B cell (primary cell): Measurements from ENCODE around the gene NMNAT1. TPM values are rescaled to one million over a fixed set of nuclear protein-coding genes. Genes with fewer than 3 reads are reported as not detected.

Experiments
- ATAC-seq: fragments of 200-7000 bp; cut with Tn5 transposase; one replicate; pipeline ENCODE4 v1.10.0; 2021; ENCODE audit warnings: low read depth, mild to moderate bottlenecking, moderate number of reproducible peaks, moderate library complexity
- CTCF ChIA-PET: fragments of 350-600 bp; sonication (Branson Sonifier 250); formaldehyde crosslinking; loops from one replicate; lab custom pipeline; 2021; ENCODE audit warnings: antibody characterized with exemption, inconsistent platforms; lab: Charles Lee
- POLR2A ChIA-PET: fragments of 350-600 bp; sonication (Branson Sonifier 250); formaldehyde crosslinking; loops from one replicate; lab custom pipeline; 2021; ENCODE audit warnings: antibody characterized with exemption; lab: Charles Lee
- DNase-seq: peaks from one replicate; pipeline ENCODE4 v3.0.0; 2013
- H2AFZ ChIP-seq: 2 replicates; pipeline ENCODE4 v1.6.1; 2012; ENCODE audit warnings: mild to moderate bottlenecking, low read depth, low read length; ENCODE audit not compliant: insufficient read depth, poor library complexity, severe bottlenecking
- H3K27ac ChIP-seq, 2 donors: 1 replicate in 1 of 2; 2 replicates in 1 of 2; pipeline ENCODE4 v1.5.1; 2012 to 2013; ENCODE audit warnings: low read length in 2 of 2, mild to moderate bottlenecking in 2 of 2, moderate library complexity in 1 of 2
- H3K27me3 ChIP-seq, 4 experiments: fragments of 200-600 bp in 1 of 4; sonication (generic) in 1 of 4; replicated peaks in 1 of 4; 1 replicate in 2 of 4; 2 replicates in 2 of 4; pipeline versions ENCODE4 v1.6.1 to v1.7.0; 2013 to 2016; ENCODE audit warnings: low read length in 3 of 4, mild to moderate bottlenecking in 2 of 4, mixed read lengths in 1 of 4, moderate library complexity in 1 of 4; ENCODE audit not compliant: insufficient read depth in 4 of 4, control insufficient read depth in 3 of 4; ENCODE audit errors: control extremely low read depth in 1 of 4
- H3K36me3 ChIP-seq, 2 experiments: replicated peaks in 1 of 2; 1 replicate in 1 of 2; 2 replicates in 1 of 2; pipeline versions ENCODE4 v1.6.1 to v1.7.1; 2013; ENCODE audit warnings: low read length in 1 of 2; ENCODE audit not compliant: insufficient read depth in 2 of 2, control insufficient read depth in 1 of 2; ENCODE audit errors: control extremely low read depth in 1 of 2, extremely low read depth in 1 of 2
- H3K4me1 ChIP-seq, 2 donors: fragments of 200-600 bp in 1 of 2; sonication (generic) in 1 of 2; 1 replicate in 1 of 2; 2 replicates in 1 of 2; pipeline versions ENCODE4 v1.5.1 to v1.6.1; 2013 to 2017; ENCODE audit warnings: low read length in 2 of 2; ENCODE audit not compliant: control insufficient read depth in 2 of 2, insufficient read depth in 2 of 2
- H3K4me2 ChIP-seq: replicated peaks from 2 replicates; pipeline ENCODE3; 2012; ENCODE audit warnings: mild to moderate bottlenecking, low read depth, low read length; ENCODE audit not compliant: poor library complexity, severe bottlenecking
- H3K4me3 ChIP-seq, 5 experiments: fragments of 200-600 bp in 1 of 5; sonication (generic) in 1 of 5; 1 replicate in 3 of 5; 2 replicates in 2 of 5; pipeline versions ENCODE4 v1.5.1 to v1.7.0; 2011 to 2016; ENCODE audit warnings: low read length in 4 of 5, mild to moderate bottlenecking in 4 of 5, low read depth in 2 of 5, control low read depth in 1 of 5, moderate library complexity in 1 of 5; ENCODE audit not compliant: insufficient read depth in 1 of 5; ENCODE audit errors: control extremely low read depth in 1 of 5, extremely low read depth in 1 of 5
- H3K79me2 ChIP-seq: fragments of 200-600 bp; sonication (generic); one replicate; pipeline ENCODE4 v1.6.0; 2016; ENCODE audit warnings: low read length; ENCODE audit not compliant: control insufficient read depth, insufficient read depth
- H3K9ac ChIP-seq: fragments of 200-600 bp; sonication (generic); 2 replicates; pipeline ENCODE4 v1.6.1; 2017; ENCODE audit warnings: mild to moderate bottlenecking, low read length, moderate library complexity
- H3K9me3 ChIP-seq, 3 donors: one replicate each; pipeline versions ENCODE4 v1.6.1 to v1.7.1; 2013; ENCODE audit warnings: low read length in 2 of 3; ENCODE audit not compliant: control insufficient read depth in 2 of 3, insufficient read depth in 1 of 3; ENCODE audit errors: control extremely low read depth in 1 of 3
- H4K20me1 ChIP-seq: 2 replicates; pipeline ENCODE4 v1.6.0; 2012; ENCODE audit warnings: mild to moderate bottlenecking, low read length; ENCODE audit not compliant: insufficient read depth, control insufficient read depth, poor library complexity, severe bottlenecking
- H3K27ac Mint-ChIP-seq: one replicate; pipeline ENCODE4 v1.8.0; 2021; ENCODE audit warnings: mixed read lengths
- H3K27me3 Mint-ChIP-seq: one replicate; pipeline ENCODE4 v1.8.0; 2021; ENCODE audit warnings: mixed read lengths
- H3K4me1 Mint-ChIP-seq: one replicate; pipeline ENCODE4 v1.8.0; 2021; ENCODE audit warnings: mixed read lengths
- H3K4me3 Mint-ChIP-seq: one replicate; pipeline ENCODE4 v1.8.0; 2021; ENCODE audit warnings: mixed read lengths
- H3K9me3 Mint-ChIP-seq: one replicate; pipeline ENCODE4 v1.8.0; 2022; ENCODE audit warnings: mixed read lengths; ENCODE audit not compliant: insufficient read depth
- CTCF ChIP-seq: fragments of 200-600 bp; IDR thresholded peaks from one replicate; pipeline ENCODE4 v1.8.0; 2022; ENCODE audit warnings: antibody characterized with exemption, mild to moderate bottlenecking
- EZH2 ChIP-seq: IDR thresholded peaks from 2 replicates; pipeline ENCODE4 v1.6.1; 2012; ENCODE audit warnings: borderline replicate concordance, low read depth, mild to moderate bottlenecking, moderate library complexity, low read length; ENCODE audit not compliant: insufficient read depth, poor library complexity, severe bottlenecking
- WGBS: methylation state at CpG from one replicate; pipeline ENCODE4 v1.1.5; 2013; ENCODE audit warnings: missing lambda C conversion rate; ENCODE audit not compliant: insufficient coverage; 5-methylcytosine and 5-hydroxymethylcytosine counted together
- intact Hi-C: fragments of 100-400 bp; cut with micrococcal nuclease; formaldehyde crosslinking; loops from one replicate; pipeline ENCODE4 v1.10.0; 2022
- polyA plus RNA-seq: library from polyadenylated mRNA; depleted of rRNA; stranded (reverse); fragments of >200 nt; gene quantifications from 2 replicates; pipeline ENCODE4 v1.2.3, GENCODE V29; 2012
- total RNA-seq, 2 donors: library from RNA; stranded (reverse); fragments of 120-200 nt in 1 of 2; gene quantifications; 1 replicate in 1 of 2; 2 replicates in 1 of 2; pipeline versions ENCODE4 v1.2.3 to v1.2.4, GENCODE V29; 2013 to 2022

NMNAT1 gene
- total and polyA plus RNA-seq, 2 donors (not counting 1 experiment from before 2014, with no cell fraction given) = 4.5 to 8.0 TPM

- intact Hi-C loops = no loop called here
- Mint-ChIP-seq H3K27ac (no peak overlapping the region), H3K4me3 (no peak overlapping the region), H3K27me3 (peaks cover 8% of the 10 kb centered on the region), H3K4me1 (no peaks in the 10 kb centered on the region), H3K9me3 (no peaks in the 10 kb centered on the region)
- ATAC-seq (no peak), DNase-seq (no peak)
- no peaks in the 10 kb centered on the region for H3K36me3 ChIP-seq
- no peaks in the 10 kb centered on the region for H3K4me1 ChIP-seq
- no peaks in the 10 kb centered on the region for H3K27me3 ChIP-seq
- no peak overlapping the region for H3K4me2 ChIP-seq
- H4K20me1 ChIP-seq = no peaks in the 10 kb centered on the region
- H3K4me3 ChIP-seq = no peak overlapping the region
- ChIA-PET POLR2A (no interaction called here), CTCF (interaction anchor here (1.2 to 1.3 kb wide), 2 partner anchors 26 to 41 kb away, joined by 3 to 5 read pairs; no protein-coding TSS in a partner anchor)
- H3K27ac ChIP-seq = no peak overlapping the region
- no peaks in the 10 kb centered on the region for H3K9me3 ChIP-seq
- H3K9ac ChIP-seq = no peak overlapping the region
- H3K79me2 ChIP-seq = no peaks in the 10 kb centered on the region
- TF ChIP-seq CTCF = no peak
- no peak for TF ChIP-seq EZH2
- H2AFZ ChIP-seq = no peak overlapping the region
- WGBS = no CpG with 5 or more reads among the region's 2 CpGs
Measured at GRCh38 chr1:9990944-9991343, 47.7 kb downstream of the NMNAT1 start.

GRCh38 chr1:9992910-9993309 lies 49.6 kb downstream of the NMNAT1 start:
- H2AFZ ChIP-seq = no peak overlapping the region

More at GRCh38 chr1:9992910-9993309, 49.6 kb downstream of the NMNAT1 start:
- no peaks in the 10 kb centered on the region for H3K9me3 Mint-ChIP-seq
- ChIA-PET POLR2A (no interaction called here), CTCF (interaction anchor here (1.2 kb wide), 1 partner anchor 49 kb away, joined by 3 read pairs; the partner anchor contains the start of genes LZIC and NMNAT1)
- H3K27me3 Mint-ChIP-seq = peaks cover 15% of the 10 kb centered on the region
- no peak overlapping the region for H3K4me3 ChIP-seq
- no peak overlapping the region for H3K9ac ChIP-seq
- H3K79me2 ChIP-seq = no peaks in the 10 kb centered on the region
- ATAC-seq (no peak), DNase-seq (no peak)
- H3K4me1 ChIP-seq = peaks cover 4 to 11% of the 10 kb centered on the region in 2 donors
- 92% methylated on average over 2 of the region's 5 CpGs for WGBS
- H3K4me3 Mint-ChIP-seq = no peak overlapping the region
- H3K27ac ChIP-seq = no peak overlapping the region
- intact Hi-C loops = no loop called here
- no peaks in the 10 kb centered on the region for H3K36me3 ChIP-seq
- peaks cover 0 to 16% (median 5%) of the 10 kb centered on the region in 4 experiments for H3K27me3 ChIP-seq
- H3K27ac Mint-ChIP-seq = no peak overlapping the region
- no peaks in the 10 kb centered on the region for H4K20me1 ChIP-seq
- H3K4me2 ChIP-seq = no peak overlapping the region
- peaks cover 5% of the 10 kb centered on the region for H3K4me1 Mint-ChIP-seq
- TF ChIP-seq CTCF = no peak
- TF ChIP-seq EZH2 = no peak
- H3K9me3 ChIP-seq = peaks cover 0 to under 1% (median 0%) of the 10 kb centered on the region in 3 donors
